Measurements from ENCODE around the gene SULF2. TPM values are rescaled to one million over a fixed set of nuclear protein-coding genes. Genes with fewer than 3 reads are reported as not detected.
A peak's percentile ranks its signal among the peaks of the same experiment; 100 is the strongest.

The SULF2 gene
- polyA plus RNA-seq, 1 donor = 38.2 TPM

DNA sequence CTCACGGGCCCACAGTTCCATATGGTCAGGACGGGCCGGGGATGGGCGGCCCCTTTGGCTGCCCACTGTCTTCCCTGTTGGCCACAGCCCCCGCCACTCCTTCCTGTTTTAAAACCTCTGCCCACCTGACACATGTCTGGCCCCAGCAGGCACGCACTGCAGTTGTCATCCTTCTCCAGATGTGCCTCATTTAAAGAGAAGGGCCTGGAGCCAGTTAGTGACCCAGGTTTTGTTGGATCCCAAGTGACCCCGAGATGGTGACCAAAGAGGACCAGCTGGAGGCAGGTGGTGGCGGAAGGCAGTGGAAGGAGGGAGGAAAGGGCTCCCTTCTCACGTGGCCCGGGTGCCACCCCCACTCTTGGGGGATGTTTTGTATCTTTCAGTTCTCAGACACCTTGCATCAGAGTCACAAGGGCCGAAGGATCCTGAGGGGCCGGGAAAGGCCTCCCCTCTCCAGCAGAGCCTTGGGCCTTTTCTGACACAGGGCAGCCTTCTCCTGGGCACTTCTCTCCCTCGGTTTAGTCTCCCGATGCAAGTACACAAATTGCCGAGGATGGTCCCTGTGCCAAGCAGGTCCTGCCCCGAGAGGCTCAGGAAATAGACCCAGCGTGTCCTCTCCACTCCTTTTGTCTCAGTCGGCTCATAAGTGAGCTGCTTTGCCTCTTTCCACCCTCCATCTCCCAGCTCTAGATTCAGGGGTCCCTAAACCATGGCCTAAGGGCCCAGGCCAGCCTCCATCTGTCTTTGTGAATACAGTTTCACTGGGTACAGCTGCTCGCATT is 117.6 kb downstream of the SULF2 start:
- no peak for DNase-seq

DNA sequence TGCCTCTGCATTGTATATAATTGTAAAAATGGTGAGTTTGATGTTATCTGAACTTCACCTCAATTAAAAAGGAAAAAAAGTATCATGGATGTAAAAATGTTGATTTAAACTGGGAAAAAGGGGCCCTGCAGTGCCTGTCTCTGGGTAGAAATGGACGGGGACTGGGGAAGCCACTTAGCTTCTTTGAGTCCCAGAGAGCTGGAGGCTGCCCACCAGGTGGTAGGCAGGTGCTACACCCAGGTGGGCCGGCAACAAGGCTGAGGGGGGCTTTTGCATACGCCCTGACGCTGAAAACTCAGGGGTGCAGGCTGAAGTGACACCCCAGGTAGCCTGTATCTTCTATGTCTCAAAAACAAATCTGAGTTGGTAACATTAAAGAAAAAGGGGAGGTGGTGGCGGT is 118.2 kb downstream of the SULF2 start:
- DNase-seq = no peak

DNA sequence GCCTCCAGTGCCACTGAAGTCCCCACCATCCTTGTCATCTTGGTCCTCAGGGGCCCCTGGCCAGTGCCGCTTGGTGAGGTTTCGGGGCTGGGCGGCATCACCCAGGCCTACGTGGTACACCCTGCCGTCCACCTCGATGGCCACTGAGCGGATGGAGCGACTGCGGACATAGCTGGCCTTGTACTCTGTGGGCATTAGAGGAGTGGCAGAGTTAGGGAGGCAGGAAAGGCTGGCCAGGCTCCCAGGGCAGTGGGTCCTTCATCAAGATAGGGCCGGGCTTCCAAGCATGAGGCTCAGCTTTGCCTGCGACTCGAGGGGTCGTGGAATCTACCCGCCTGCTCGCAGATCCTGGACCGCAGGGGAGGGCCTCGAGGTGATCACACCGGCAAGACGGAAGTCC is 119.0 kb downstream of the SULF2 start:
- no peak for DNase-seq

DNA sequence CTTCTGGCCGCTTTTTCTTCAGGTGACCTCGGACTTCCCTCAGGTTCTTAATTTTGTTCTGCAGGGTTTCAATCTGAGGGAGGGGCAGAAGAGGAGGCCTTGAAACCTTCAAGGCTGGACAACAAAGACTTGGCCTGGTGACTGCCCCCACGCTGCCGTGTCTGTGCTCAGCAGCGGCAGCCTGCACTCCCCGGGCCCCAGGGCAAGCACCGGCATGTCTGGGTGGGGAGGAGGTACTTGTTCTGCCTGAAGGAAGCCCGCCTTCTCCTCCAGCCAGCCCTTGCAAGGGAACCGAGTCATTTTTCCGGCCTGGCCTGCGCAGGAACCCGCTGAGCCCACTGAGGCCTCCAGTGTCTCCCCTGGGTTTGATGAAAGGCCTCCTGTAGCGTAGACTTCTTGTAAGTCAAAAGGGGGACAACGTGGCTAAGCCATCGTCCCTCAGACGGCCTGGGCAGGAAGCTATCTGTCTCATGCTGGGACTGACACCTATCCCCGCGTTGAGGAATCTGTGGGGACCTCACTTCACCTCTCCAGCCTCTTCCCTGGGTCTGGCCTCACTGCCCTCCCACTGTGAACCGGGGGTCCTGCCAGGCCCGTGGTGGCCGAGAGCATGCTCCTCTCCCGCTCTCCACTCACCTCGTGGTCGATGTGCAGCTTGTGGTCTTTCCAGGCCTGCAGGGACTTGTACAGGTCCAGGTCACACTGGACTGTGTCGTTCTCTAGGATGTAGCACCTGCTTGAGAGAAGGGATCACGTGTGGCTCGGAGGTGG is 119.9 kb downstream of the SULF2 start:
- DNase-seq = no peak

DNA sequence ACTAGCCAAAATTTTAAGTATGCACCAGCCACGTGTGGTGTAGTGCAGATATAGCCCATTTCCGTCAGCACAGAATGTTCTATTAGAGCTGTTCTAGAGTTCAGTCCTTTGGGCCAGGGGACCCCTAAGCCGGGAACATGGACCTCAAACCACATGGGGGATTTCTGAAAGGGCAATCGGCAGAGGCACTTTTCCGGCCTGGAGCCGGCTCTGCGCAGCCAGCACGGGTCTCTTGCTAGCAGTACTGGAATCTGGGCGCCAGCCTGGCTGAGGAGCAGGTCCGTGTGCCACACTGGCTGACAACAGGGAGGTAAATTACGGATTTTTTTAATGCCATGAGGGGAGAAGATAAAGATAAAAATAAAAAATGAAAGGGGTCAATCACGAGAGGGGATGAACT is 120.5 kb downstream of the SULF2 start:
- DNase-seq = no peak

DNA sequence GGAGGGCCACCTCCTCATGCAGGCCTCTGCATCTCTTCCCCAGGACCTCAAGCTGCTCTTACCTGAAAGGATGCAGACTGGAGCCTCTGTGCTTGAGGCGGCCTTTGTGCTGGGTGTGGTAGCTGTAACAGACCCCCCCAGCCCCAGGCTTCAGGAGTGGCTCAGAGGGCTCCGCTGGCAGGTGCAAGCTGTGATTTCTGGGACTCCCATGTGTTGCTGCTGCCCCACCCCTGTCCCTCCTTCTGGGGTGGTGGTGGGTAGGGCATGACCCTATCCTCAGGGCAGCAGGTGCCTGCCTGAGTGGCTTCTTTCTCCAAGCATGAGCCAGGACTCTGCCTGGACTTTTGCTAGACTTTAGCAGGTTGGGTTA is 121.2 kb downstream of the SULF2 start:
- DNase-seq = no peak

DNA sequence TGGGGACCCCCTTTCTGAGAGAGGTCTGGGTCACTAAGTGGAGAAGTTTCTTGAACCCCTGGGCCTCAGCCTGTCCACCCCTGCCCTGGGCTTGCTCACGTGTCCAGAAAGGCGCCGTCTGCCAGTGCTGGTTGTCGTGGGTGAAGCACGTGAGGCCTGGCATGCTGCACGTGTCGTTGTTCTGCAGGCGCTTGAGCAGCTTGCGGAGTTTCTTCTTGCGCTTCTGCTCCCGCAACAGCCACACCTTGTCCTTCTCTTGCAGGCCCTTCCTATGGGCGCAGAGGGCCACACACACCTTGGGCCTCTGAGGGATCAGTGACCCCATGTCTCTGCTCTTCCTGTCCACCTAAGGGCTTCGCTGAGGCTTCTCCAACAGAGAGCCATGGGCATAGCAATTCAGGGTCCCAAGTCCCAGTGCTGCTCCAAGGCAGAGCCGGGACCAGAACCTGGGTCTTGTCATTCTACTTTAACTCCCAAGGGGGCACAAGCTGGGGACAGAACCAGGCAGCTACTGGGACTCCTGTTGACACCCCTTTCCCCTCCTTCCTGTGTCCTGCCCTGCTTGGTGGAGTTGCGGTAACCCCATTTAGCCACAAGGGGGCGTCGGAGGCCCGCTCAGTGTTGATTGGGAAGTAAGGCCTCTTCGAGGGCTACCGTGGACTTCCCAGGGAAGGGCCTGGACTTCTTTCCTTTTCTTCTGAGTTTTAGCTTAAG is 121.8 kb downstream of the SULF2 start:
- DNase-seq = peak; percentile 84

DNA sequence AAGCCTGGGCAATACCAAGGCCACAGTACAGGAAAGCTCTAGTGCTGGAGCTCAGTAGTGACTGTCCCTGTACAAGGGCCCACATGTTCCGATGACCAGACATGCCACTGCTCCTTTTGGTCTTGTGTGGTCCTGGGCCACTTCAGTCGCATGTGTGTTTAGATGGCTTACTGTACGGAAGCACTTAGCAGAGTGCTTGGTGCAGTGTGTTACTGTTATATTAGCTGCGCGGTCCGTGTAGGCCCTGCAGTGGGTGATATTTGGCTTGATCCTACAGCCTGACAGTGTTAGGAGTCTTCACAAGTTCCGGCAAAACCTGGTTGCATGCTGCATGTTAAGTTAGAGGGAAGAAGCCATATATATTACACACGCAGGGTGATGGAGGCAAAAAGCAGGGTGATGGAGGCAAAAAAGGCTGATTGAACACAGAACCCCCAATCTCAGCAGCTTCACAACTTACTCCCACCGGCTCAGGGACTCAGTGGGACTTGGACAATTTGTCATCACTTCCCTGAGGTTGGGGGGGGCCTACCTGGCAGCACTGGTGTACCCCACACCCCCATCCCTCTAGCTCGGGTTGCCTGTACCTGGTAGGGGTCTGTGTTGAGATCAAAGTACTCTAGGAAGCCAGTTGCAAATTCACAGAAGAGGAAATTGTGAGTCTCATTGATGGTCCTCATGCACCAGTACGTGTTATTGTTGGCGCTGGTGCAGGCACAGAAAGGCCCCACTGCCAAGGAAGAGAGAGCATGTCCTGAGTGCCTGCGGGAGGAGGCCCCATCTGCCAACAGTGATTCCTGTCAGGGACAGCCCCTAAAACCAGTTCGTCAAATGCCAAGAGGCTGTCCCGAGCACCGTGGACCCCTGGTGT is 122.6 kb downstream of the SULF2 start:
- DNase-seq = no peak

DNA sequence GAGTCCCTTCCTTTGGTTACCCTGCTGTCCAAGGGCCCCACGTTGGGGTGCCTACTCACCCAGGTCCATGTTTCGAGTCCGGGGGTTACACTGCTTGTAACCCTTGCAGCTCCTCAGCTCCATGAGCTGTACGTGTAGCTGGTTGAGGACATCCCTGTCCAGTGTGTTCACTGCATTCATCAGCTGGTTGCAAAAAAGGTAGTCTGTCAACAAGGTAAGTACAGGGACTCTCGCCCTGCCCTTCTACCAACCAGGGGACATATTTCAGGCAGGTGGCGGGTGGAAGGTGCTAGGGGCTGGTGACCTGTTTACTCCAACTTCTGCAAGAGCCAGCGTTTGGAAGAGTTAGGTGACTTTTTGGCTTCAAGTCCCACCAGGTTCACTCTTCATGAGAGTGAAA is 123.6 kb downstream of the SULF2 start:
- DNase-seq = no peak

DNA sequence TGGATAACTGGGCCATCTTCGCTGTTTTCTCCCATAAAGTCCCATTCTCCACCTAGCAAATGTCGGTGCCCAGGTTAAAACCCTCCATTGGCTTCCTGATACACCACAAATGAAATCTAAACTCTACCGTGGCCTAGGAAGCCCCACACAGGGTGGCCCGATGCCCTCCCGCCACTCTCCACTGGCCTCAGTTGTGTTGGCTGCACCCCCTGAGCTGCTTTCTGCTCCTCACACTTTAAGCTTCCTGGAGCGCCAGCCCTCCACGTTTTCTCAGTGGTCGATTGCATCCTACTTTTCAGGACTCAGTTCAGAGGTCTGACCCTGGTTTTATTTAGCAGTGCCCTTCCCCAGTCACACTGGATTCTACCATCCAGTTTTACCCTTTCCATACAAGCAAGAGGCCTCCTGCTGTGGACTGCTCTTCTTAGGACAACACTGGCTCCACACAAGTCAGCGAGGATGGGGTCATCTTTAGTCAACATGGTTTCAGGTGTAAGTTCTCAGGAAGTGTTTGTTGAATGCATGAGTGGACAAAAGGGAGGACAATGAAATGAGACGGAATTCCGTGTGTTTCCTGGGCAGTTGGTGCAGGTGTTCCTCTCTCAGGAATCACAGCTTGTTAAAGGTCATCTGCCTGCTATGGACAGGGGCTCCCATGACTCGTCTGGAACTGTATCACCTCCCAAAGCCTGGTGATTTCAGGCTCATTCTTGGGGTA is 124.1 kb downstream of the SULF2 start:
- DNase-seq = no peak

DNA sequence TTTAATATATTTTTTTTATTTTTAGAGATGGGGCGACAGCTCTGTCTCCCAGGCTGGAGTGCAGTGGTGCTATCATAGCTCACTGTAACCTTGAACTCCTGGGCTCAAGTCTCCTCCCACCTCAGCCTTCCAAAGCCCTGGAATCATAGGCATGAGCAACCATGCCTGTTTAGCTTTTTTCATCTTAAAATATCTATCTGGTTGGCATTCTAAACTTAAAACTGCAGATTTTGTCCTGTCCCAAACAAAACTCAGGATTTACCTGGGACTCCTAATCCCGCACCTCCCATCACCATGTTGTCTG is 124.7 kb downstream of the SULF2 start:
- DNase-seq = no peak

DNA sequence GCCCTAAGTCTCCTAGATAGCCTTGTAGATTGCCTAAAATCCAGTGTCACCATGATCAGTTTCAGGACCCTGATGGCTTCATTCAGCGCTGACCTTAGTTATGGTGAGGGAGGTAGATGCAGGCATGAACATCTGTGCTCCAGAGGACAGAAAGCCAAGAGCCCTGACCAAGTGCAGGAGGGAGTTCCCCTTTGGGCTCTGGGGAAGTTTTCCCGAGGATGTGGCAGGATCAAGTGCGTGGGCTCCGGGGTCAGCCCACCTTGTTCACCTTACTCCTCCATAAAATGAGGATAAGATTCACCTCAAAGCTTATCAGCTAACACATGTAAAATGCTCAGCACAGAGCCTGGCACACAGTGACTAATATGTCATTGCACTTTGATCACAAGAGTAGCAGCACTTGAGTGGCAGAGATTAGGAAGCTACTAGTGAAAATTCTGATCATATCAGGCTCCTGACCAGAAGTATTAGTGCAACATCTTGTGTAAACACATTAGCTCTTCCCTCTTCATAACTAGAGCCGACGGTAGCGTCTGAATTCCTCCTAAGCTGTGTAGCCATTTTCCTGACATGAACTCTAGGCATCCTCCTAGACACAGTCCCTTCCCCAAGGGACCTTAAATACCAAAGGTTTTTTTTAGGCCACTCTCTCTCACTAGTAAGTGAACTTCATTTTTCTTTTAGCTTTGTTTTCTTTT is 125.2 kb downstream of the SULF2 start:
- no peak for DNase-seq

DNA sequence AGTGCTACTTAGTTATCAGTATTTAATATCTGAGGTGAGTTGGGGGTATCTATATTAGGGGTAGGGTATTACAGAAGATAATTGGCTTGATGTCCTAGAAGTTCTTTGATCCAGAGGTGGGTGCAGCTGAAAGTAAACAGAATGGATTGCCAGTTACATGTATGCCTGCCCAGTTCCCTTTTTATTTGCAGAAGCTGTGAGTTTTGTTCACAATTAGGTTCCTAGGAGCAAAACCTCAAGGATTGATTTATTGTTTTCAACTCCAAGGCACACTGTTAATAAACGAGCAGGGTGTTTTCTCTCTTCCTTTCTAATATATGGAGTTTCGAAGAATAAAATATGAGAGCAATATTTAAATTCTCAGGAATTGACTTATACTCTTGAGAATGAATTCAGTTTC is 129.0 kb downstream of the SULF2 start:
- no peak for DNase-seq

DNA sequence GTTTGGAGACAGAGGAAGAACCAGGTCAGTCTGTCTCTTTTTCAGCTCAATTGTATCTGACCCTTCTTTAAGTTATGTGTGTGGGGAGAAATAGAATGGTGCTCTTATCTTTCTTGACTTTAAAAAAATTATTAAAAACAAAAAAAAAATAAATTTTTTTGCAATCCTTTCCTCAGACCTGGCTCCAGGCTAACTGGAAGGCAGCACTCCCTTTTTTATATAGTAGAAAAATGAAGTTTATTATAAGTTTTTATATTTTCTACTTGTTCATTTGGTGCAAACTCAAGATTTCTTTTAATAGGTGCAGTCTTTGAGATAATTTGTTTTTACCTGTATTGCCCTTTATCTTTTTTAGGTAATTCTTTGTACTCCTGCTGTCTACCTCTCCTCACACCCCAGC is 129.6 kb downstream of the SULF2 start:
- no peak for DNase-seq

DNA sequence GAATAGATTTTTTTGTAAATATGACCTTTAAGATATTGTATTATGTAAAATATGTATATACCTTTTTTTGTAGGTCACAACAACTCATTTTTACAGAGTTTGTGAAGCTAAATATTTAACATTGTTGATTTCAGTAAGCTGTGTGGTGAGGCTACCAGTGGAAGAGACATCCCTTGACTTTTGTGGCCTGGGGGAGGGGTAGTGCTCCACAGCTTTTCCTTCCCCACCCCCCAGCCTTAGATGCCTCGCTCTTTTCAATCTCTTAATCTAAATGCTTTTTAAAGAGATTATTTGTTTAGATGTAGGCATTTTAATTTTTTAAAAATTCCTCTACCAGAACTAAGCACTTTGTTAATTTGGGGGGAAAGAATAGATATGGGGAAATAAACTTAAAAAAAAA is 130.9 kb downstream of the SULF2 start:
- DNase-seq = no peak

DNA sequence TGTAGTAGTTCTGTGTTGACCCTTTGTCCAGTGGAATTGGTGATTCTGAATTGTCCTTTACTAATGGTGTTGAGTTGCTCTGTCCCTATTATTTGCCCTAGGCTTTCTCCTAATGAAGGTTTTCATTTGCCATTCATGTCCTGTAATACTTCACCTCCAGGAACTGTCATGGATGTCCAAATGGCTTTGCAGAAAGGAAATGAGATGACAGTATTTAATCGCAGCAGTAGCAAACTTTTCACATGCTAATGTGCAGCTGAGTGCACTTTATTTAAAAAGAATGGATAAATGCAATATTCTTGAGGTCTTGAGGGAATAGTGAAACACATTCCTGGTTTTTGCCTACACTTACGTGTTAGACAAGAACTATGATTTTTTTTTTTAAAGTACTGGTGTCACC is 131.4 kb downstream of the SULF2 start:
- no peak for DNase-seq

DNA sequence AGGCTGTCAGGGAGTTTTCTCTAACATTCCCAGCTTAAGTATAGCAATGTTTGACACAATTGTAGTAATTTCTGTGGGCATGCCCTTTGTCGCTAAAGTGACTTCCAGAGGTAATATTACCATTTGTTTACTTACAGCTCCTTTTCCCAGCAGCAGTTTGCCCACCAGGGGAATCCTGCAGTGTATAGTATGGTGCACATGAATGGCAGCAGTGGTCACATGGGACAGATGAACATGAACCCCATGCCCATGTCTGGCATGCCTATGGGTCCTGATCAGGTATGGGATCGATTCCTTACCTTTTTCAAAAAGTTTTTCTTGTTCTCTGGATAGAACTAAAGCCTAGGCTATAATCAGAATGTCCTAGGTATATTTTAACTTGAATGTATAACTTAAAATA is 132.5 kb downstream of the SULF2 start:
- no peak for DNase-seq

DNA sequence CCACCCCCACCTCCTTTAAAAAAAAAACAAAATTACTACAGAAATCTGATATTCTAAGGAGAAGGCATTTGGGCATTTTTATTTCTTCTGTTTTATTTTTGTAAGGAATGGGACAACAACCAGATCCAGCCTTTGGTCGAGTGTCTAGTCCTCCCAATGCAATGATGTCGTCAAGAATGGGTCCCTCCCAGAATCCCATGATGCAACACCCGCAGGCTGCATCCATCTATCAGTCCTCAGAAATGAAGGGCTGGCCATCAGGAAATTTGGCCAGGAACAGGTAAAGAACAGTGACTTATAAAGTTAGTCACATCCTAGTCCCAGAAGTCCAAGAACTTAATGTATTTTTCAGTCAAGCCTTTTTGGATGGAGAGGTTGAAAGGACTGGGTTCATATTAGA is 133.0 kb downstream of the SULF2 start:
- no peak for DNase-seq

DNA sequence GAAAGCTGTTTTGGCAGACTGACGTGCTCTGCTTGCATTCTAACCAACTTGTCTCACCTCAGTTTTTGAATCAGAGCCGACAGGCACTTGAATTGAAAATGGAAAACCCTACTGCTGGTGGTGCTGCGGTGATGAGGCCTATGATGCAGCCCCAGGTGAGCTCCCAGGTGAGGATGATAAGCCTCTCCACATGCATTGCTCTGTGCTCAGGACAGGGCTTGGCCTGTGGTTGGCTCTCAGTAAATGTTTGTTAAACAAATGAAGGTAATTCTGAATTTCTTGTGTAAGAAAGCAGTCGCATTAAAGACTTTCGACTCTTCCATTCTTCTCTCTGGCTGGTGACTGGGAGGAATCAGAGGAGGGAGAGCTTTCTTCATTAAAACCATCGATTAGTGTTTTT is 136.3 kb downstream of the SULF2 start:
- DNase-seq = no peak

DNA sequence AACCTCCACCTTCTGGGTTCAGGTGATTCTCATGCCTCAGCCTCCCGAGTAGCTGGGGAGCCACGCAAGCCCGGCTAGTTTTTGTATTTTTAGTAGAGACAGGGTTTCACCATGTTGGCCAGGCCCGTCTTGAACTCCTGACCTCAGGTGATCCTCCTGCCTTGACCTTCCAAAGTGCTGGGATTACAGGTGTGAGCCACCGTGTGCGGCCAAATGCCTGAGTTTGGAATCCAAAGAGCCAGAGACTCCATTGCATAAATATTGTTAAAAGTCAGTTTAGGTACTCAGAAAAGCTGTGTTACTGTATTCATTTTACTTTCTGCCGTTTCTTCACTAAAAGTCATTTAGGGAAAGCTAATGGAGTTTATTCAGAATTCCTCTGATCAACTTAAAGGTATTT is 137.3 kb downstream of the SULF2 start:
- DNase-seq = no peak

DNA sequence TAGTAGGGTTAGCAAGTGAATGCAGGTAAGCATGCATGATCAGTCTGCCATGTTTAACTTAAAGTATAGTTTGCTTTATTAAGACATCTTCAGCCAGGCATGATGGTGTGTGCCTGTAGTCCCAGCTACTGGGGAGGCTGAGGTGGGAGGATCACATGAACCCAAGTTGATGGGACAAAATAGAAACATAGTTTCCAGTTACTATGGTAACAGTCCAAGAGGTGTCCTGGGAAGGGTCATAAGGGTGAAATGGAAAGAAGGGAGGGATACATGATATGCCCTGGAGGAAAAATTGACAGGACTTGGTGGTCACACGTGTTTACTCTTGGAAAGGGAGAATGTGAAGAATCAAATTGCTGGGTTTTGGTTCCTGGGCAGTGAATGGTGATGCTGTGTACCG is 139.6 kb downstream of the SULF2 start:
- DNase-seq = no peak

DNA sequence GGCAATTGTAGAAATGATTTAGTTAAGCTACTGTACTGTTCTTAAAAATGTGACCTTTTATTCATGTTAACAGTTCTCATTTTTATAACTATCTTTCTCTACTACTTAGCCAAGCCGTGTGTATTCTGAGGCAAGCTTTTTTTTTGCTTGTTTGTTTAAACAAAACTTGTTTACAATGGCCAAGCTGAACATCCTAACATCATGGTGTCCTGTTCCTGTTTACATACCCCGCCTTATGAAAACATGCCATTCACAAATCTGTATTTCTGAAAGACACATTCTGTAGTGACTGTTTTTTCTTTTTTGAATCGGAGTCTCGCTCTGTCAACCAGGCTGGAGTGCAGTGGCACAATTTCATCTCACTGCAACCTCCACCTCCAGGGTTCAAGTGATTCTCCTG is 142.7 kb downstream of the SULF2 start:
- DNase-seq = no peak

Measured in hindlimb muscle (tissue), 1 donor.